Activated CD8-positive, alpha-beta memory T cell treated with anti-CD3 and anti-CD28 coated beads for 1 hour (primary cell): ENCODE measurements around the gene TOP3B.

Experiments used
- DNase-seq, 2 donors: peaks; one replicate each; pipeline ENCODE4 v3.0.0-alpha.2; 2020; ENCODE audit warnings: low read depth in 1 of 2; ENCODE audit errors: extremely low read depth in 1 of 2

TOP3B gene

DNA sequence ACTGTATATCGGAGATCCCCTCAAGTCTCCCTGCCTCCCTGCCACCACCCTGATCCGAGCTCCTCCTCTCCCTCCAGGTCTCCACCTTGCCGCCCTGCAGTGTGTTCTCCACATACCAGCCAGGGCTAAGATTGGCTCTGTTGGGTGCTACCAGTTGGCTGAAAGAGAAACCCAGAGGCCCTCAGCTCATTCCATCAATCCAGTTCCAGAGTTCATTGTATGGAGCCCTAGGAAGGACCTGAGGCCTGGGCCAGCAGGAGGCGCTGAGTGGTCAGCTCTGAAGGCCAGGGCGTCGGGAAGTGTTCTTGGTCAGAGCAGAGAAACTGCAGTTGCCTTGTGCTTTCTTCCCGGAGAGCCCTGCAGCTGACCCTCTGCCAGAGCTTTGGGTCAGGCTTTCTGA, 2.2 kb upstream of the TOP3B start:
- no peak for DNase-seq

- no peak for DNase-seq
Observed at GRCh38 chr22:21981874-21982273, 713 bp downstream of the TOP3B start.

GRCh38 chr22:21980547-21980946, 2.0 kb downstream of the TOP3B start:
- DNase-seq, result no peak

DNA sequence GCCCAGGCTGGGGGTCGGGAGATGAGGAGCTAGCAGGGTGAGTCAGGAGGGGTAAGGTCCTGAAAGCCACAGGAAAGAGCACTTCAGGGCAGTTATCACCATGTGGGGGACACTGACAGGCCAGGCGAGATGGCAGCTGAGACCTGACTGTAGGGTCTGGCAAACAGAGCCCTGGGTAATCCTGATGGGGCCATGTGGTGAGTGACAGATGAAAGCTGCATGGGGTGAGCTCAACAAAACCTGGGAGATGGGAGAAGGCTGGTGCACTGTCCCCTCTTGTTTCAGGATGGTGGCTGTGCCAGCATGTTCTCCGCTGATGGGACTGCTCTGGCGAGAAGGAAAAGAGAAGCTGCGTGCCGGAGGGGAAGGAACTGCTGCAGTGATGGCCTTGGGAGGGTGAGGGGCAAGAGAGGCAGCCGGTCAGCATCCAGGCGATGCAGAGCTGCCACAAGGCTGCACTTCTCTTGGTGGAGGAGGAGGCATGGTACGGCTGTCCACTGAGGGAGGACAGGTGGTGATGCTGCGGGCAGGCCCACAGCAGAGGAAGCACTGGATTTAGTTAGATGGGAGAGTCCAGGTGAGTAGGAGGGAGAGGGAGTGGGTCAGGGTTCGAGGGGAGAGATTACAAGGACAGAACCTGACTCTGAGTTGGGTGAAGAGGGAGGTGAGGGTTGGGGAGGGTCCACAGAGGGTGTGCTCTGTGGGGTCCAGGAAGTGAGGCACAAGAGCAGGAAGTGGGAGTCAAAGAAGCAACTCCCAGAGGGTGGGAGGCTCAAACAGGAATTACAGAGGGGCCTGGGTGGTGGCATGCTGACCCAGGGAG, 3.8 kb downstream of the TOP3B start:
- no peak for DNase-seq

DNA sequence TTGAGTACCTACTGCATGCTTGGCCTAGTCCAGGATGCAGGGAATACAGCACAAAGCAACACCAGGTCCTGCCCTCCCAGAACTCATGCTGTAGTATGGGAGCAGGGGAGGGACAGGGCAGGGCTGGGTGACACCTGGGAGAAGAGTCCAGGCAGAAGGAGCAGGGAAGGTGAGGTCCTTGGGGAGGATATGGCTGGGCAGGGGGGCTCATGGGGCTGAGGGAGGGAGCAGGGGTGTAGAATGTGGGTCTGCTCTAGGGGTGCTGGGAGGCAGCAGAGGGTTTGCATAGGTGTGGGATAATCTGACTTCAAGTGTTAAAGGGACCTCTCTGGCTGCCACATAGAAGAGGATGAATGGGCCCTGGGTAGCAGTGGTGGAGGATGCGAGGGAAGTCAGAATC, 4.8 kb downstream of the TOP3B start:
- no peak for DNase-seq

- no peak for DNase-seq
Observed at GRCh38 chr22:21975854-21976345, 6.7 kb downstream of the TOP3B start.

DNA sequence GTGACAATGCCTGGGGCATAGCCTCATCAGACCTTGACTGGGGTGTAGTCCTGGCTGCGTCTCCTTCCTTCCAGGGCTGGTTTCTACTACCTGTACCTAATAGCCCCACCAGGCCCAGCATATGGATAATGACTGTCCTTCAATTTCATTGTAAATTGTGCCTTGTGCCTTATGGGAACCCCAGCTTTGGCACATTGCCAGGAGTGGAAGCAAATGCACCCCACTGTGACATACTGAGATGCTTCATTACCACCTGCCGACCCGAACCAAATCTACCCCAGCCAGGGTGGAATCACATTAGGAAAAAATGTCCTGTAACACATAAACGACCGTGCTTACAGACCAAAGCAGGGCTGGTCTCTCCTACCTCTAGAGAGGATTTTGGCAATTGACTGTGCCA, 7.3 kb downstream of the TOP3B start:
- no peak for DNase-seq

- DNase-seq, result no peak
Observed at GRCh38 chr22:21974058-21974649, 8.4 kb downstream of the TOP3B start.

DNA sequence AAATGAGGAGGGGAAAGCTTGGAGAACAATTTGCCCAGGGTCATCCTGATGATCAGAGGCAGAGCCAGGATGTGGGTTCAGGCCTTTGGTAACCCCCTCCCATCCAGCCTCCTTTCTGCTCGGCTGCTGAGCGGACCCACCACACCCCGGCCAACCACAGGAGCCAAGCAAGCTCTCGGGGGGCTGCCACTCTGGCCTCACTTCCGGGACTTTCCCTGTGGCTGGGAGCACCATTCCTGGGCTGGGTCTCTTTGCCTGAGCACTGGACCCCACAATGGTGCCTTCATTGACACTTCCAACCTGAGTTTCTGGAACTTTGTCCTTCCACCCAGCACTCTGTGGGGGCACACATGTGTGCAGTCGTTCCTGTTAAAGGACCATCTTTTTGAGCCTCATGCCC, 9.8 kb downstream of the TOP3B start:
- DNase-seq, result no peak

DNA sequence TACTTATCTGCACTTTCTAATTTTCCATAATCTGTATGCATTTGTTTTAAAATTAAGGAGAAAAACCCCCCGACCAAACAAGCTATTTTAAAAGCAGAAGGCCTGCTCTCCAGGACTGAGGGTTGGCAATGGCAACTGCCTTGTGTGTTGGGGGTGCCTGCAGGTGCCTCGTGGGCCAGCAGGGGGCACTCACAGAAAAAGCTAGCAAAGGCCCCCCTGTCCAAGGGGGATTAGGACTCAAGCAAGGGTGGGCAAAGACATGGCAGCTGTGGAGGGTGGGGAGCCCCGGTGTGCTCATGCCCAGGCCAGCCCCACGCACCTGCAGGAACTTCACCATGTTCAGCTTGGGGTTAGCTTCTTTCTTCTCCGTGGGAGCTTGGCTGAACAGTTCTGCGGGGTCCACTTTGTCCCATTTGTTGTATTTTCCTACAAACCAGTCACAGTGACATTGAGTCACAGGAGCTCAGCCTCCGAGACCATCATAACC, 10.3 kb downstream of the TOP3B start:
- peak in 1 of 2 donors; percentile 39 for DNase-seq

DNA sequence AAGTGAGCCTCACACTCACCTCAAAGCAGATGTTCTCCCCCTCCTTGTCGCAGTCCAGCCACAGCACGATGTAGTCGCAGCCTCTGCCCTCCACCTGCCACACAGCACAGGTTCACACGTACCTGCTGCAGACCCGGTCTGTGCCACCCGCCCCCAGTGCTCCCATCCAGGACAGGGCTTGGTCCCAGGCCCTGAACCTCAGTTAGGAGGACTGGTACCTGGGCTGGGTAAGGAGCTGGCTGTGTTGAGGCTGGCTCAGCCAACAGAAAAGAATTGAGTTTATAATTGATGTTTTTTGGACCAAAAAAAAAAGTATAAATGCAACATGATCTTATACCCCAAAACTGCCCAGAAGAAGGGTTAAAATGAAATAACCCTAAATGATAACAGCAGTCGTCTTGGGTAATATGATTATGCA, 10.7 kb downstream of the TOP3B start:
- DNase-seq, result no peak

GRCh38 chr22:21970800-21971617, 11.6 kb downstream of the TOP3B start:
- DNase-seq, result no peak

- no peak for DNase-seq
Observed at GRCh38 chr22:21970037-21970799, 12.4 kb downstream of the TOP3B start.

DNA sequence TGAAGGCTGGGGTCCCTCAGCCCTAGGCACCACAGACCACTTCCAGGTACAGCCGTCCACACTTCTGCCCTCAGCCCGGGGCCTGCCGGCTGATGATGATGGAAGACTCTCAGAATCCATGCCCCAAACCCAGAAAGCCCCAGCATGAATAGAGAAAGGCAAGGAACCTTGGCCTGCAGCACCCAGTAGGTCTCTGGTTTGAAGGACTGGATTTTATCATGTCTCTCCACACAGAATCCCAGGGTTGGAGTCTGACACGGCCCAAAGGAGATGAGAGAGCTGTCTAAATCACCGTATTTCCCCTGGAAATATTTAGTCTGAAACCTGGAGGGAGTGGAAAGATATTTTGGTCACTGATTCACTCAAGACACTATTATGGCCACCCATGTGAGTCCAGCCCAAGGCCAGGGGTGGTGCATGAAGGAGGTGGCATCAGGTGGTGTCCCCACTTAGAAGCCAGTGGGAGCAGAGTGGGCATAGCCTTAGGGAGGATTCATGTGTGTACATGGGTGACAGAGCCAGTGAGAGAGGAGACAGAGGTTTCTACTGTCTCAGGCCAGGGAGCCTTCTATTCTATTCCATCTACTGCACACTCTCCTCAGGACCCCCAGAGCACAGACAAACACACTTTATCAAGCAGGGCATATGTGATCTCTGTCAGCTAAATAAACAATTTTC, 14.0 kb downstream of the TOP3B start:
- DNase-seq, result no peak

DNA sequence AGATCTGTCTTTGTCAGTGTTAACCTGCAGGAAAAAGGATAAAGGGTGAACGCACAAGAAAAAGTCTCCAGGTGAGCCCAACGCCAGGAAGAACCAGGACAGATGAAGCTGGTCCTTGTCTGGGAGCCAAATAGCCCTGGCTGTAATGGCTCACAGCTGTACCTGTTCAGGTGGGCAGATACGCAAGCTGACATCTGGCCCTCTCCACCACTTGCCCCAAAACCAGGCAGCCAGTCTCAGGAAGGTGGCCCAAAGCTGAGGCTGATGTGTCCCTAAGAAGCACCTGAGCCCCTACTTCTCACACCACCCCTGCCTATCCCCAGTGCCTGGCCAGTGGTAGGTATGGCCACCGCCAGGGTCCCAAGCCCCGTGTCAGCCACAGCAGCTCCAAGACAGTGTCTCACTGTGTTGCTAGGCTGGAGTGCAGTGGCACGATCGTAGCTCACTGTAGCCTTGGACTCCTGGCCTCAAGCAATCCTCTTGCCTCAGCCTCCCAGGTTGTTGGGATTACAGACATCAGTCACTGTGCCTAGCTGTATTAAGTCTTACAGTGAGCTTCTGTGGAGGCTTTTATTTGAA, 14.8 kb downstream of the TOP3B start:
- DNase-seq, result no peak

GRCh38 chr22:21966643-21967516, 15.7 kb downstream of the TOP3B start:
- no peak for DNase-seq

- DNase-seq, result no peak
Observed at GRCh38 chr22:21965762-21966288, 16.8 kb downstream of the TOP3B start.

GRCh38 chr22:21964918-21965484, 17.6 kb downstream of the TOP3B start:
- no peak for DNase-seq
